Cerebellar cortex (tissue), 1 donor: ENCODE measurements around the gene KLK6.
"Not testable (repeated sequence)": the region's sequence is repeated elsewhere in the genome, so short reads cannot be mapped to it uniquely, and the experiment has no call there.

ENCODE experiments used
- DNase-seq: peaks from one replicate; pipeline ENCODE4 v3.0.0-alpha.2; 2015; ENCODE audit warnings: low spot score

The KLK6 gene

GRCh38 chr19:50992666-50993035 lies 23.3 kb upstream of the KLK6 start:
- no peak for DNase-seq

- not testable (repeated sequence) for DNase-seq
Measured at GRCh38 chr19:50984416-50984815, 15.0 kb upstream of the KLK6 start.

- DNase-seq = no peak
Measured at GRCh38 chr19:50983625-50984292, 14.4 kb upstream of the KLK6 start, which contains the start of gene KLK7. TSS of gene KLK7 (minus strand) at chr19:50983917. CDS start at chr19:50982399, 1,518 bp downstream.

GRCh38 chr19:50982186-50982585 lies 12.8 kb upstream of the KLK6 start:
- DNase-seq = no peak

- no peak for DNase-seq
Measured at GRCh38 chr19:50981587-50982146, 12.3 kb upstream of the KLK6 start.

- no peak for DNase-seq
Measured at GRCh38 chr19:50980208-50980607, 10.8 kb upstream of the KLK6 start.

GRCh38 chr19:50979758-50980157 lies 10.4 kb upstream of the KLK6 start:
- DNase-seq = no peak

DNA sequence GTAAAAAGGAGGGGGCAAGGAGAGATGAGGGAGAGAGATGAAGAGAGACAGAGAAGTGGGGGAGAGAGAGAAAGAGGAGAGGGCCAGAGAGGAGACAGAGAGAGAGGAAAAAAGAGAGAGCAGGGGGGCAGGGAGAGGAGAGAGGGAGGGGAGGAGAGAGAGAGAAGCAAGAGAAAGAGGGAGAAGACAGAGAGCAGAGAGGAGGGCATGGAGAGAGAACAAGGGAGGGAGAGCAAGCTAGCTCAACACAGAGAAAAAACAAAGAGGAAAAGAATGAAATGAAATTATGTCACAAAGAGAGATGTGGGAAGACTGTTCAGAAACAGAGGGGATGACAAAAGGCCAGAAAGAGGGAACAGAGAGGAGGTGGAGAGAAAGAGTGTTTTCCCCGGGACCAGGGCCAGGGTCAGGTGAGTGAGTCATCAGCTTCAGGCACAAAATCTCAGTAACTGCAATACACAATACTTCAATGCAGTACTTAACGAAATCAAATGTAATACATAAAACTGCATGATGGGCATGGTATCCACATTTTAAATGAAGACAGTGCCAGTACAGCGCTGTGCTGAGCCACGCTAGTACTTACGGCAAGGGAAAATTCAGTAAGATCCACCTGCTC lies 9.5 kb upstream of the KLK6 start:
- no peak for DNase-seq

GRCh38 chr19:50977626-50978025 lies 8.2 kb upstream of the KLK6 start:
- DNase-seq = no peak

GRCh38 chr19:50975766-50976165 lies 6.4 kb upstream of the KLK6 start:
- no peak for DNase-seq

DNA sequence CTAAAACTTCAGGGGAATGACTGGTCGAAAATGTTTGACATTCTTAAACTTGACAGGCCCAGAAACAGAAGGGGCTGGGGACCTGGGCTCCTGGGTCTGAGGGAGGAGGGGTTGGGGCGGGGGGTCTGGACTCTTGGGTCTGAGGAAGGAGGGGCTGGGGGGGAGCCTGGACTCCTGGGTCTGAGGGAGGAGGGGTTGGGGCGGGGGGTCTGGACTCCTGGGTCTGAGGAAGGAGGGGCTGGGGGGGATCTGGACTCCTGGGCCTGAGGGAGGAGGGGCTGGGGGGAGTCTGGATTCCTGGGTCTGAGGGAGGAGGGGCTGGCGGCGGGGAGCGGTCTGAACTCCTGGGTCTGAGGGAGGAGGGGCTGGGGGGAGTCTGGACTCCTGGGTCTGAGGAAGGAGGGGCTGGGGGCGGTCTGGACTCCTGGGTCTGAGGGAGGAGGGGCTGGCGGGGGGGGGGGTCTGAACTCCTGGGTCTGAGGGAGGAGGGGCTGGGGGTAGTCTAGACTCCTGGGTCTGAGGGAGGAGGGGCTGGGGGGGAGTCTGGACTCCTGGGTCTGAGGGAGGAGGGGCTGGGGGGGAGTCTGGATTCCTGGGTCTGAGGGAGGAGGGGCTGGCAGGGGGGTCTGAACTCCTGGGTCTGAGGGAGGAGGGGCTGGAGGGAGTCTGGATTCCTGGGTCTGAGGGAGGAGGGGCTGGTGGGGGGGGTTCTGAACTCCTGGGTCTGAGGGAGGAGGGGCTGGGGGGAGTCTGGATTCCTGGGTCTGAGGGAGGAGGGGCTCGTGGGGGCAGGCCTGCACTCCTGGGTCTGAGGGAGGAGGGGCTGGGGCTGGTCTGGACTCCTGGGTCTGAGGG lies 5.5 kb upstream of the KLK6 start:
- DNase-seq = no peak

GRCh38 chr19:50972795-50973376 lies 3.5 kb upstream of the KLK6 start:
- DNase-seq = no peak

GRCh38 chr19:50969810-50970209 lies 419 bp upstream of the KLK6 start:
- not testable (repeated sequence) for DNase-seq

DNA sequence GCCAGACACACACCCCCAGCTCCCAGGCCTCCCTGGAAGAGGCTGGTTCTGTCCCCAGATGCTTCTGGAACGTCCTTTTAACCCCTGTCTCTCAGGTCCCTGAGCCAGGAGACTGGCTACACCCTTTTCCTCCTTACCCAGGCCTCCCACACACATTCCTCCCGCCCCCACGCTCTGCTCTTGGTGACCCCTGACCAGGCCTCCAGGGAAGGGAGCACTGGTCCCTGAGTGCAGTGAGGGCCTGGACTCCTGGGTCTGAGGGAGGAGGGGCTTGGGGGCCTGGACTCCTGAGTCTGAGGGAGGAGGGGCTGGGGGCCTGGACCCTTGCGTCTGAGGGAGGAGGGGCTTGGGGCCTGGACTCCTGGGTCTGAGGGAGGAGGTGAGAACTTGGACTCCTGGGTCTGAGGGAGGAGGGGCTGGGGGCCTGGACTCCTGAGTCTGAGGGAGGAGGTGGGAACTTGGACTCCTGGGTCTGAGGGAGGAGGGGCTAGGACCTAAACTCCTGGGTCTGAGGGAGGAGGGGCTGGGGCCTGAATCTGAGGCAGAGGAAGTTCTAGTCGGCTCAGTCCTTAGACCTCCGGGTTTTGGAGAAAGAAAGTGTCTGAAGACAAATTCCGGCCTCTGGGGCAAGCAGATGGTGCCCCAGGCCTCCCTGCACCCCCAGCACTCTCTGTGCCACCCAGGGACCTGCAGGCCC lies 527 bp downstream of the KLK6 start:
- DNase-seq = no peak

DNA sequence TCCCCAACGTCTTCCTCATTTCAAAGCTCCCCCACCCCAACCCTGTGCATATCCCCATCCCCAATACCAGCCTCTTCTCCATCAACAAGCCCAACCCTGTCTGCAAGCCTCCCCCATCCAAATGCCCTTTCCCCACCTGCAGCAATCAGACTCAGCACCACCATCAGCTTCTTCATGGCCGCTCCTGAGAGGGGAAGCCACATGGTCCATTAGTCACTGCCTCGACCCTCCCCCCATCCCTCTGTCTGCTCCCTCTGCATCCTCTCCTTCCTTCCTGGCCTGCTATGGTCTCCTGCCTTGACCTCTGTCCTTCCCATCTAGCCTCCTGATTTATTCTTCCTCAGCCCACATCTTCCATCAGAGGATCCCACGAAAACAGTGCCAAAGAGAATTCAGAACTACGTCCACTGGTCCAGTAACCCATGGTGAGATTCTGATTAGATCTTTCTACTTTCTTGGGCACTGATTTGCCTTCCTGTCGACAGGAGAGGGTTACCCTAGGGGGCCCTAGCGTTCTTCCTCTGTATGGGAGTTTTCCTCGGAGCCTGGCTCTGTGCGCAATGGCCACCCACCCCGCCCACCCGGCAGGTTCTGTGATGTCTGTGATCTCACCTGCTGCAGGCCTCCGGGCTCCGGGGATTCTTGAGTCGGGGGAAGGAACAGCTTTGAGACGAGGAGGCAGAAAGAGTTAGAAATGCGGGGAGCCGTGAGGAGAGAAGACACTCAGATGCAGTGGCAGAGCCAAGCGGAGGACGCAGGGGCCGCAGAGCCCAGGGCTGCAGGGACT lies 1.3 kb downstream of the KLK6 start:
- DNase-seq = no peak

GRCh38 chr19:50964266-50964665 lies 5.1 kb downstream of the KLK6 start:
- no peak for DNase-seq

DNA sequence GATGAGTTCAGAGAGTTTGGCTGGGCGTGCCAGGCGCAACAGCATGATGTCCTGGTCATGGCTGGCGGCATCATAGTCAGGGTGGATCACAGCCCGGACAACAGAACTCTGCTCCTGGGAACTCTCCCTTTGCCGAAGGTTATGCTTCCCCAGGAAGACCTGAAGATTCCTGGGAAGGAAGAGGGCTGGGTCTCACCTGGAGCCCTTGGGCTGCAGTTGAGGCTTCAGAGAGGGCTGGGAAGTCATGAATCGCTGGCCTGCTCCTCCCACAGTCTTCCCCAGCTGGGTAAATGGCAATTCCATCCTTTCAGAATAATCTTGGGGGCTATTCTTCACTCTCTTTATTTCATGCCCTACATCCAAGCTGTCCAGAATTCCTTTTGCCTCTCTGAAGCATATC lies 6.0 kb downstream of the KLK6 start:
- no peak for DNase-seq

DNA sequence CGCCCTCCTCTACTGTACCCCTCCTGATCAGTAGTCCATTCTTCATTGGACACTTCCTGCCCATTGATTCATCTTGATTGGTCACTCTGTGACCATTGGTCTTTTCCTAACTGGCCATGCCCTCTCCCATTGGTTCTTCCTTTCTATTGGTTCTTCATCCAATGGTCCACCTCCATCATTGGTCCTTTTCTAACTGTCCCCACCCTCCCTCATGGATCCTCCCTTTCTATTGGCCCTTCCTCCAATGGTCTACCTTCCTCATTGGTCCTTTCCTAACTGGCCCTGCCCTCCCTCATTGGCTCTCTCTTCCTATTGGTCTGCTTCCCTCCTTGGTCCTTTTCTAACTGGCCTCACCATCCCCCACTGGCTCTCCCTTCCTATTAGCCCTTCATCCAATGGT lies 7.1 kb downstream of the KLK6 start:
- DNase-seq = no peak

- DNase-seq = no peak
Measured at GRCh38 chr19:50959731-50960500, 9.5 kb downstream of the KLK6 start.

DNA sequence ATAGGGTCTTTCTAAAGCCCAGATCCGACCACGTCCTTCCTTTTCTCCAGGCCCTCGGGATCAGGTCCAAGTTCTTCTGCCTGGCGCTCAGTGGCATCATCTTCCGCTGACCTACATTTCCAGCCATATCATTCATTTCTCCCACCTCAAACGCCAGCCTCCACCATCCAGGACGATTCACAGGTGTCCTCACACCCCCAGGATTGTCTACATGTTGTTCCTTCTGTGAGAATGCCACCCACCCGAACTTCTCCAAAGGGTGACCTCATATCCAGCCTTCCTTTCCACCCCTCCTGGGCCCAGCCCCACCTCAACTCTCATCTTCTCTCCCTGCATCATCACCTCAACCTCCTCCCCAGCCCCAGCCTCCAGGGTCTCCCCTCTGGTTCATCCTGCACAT lies 11.8 kb downstream of the KLK6 start:
- DNase-seq = no peak
